ENCODE results near the gene MRPL33.

The MRPL33 gene

GRCh38 chr2:27771548-27772335 is at the start of gene MRPL33:
TSS of gene MRPL33 (plus strand) at chr2:27771719. CDS start at chr2:27771778, 59 bp downstream.
- peak; percentile 96 for DNase-seq

GRCh38 chr2:27721884-27722485 is 49.5 kb upstream of the MRPL33 start:
- DNase-seq, result no peak

- peak; percentile 53 for DNase-seq
These were observed 48.0 kb upstream of the MRPL33 start for GRCh38 chr2:27723372-27724144.

DNA sequence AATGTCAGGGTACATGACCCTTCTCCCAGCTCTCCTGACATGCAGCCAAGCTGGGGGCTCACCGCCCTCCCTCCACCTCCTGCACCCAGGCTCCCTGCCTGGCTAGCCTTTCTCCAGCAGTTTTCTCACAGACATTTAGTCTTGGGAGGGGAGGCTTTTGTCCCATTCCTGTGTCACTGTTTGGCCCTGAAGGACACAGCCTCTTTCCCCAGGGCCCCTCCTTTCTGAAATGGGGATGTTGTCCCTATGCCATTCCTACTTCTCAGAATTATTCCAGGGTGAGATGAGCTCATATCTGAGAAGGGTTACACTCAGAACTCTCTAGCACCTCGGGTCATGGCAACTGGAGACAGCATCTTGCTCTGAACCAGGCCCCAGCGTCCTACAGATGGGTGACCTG is 47.3 kb upstream of the MRPL33 start:
- no peak for DNase-seq

DNA sequence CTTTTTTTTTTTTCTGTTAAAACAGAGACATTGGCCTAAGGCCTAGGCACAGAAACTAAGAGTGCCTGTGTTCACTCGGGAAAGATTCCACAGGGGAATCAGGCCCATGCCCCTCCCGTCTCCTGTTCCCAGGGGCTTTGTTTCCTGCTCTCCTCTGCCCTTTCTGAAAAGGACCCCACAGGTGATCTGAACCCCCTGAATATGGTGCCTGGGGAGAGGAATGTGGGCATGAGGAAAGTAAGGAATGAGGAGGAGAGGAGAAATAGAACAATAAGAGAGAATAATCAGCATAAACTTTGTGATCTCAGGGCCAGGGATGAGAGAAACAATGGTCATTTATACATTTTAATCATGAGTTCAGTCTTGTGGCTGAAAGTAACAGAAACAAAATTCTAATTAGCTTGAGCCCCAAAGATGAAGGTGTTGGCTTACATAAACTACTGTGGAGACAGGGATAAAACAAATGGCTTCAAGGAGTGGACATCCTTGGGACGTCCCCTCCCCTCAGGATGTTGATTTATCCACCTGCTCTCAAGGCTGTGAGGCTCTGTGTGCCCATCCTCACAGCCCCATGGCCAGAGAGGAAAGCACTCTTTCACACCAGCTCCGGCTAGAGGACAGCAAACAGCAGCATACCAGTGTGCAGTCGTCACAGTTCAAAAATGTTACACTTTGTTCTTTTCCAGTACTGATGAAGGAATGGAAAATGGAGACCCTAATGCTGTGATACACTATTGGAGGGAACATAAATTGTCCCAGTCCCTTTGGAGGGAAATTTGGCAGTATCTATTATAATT is 46.4 kb upstream of the MRPL33 start:
- DNase-seq, result no peak

DNA sequence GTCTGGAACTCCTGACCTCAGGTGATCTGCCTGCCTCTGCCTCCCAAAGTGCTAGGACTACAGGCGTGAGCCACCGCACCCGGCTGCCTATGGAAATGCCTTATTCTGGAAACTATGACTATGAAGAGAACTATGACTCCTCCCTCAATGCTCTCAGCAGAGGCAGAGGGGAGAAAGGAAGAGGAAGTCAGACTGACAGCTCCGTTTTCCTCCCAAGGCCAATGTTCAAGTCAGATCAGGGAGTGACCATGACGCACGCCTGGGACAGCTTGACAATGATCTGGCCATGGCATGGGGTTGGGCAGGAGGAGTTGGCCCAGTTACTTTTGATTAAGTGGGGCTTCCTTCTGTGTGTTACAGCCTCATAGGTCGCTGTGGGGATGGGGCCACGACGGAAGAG is 44.3 kb upstream of the MRPL33 start:
- DNase-seq, result no peak

DNA sequence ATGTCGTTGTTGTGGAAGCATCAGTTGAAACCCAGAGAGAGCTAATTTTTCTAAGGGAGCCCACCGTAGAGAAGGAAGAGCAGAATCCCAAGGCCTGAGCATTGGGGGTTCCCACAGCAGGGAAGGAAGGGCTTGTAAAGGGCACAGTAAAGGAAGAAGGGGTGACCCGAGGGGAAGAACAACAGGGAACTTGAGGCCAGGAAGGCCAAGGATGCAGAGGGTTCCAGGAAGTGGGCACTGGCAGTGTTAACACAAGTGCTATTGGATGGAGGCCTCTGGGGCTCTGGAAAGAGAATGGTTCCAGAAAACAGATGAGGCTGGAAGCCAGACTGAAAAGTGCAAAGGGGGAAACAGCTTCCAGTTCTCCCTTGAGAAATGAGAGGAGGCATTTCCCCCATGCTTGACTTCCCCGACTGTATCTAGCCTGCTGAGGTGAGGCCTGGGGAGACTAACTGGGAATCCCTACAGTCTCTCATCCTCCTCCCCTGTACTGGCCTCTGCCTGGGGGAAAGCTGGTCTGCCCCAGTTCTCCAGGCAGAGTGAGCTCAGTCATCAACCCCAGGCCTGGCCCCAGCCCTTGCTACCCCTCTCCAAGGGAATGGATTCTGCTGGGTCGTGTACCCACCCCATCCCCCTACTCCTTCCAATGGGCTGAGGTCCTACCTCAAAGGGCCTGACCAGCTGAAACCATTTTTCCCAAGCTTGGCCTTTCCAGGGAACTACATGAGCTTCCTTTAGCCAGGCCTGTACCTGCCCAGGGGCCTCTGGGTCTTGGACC is 43.2 kb upstream of the MRPL33 start:
- DNase-seq, result no peak

- no peak for DNase-seq
These were observed 42.3 kb upstream of the MRPL33 start for GRCh38 chr2:27729198-27729597.

GRCh38 chr2:27729614-27730013 is 41.9 kb upstream of the MRPL33 start:
- no peak for DNase-seq

DNA sequence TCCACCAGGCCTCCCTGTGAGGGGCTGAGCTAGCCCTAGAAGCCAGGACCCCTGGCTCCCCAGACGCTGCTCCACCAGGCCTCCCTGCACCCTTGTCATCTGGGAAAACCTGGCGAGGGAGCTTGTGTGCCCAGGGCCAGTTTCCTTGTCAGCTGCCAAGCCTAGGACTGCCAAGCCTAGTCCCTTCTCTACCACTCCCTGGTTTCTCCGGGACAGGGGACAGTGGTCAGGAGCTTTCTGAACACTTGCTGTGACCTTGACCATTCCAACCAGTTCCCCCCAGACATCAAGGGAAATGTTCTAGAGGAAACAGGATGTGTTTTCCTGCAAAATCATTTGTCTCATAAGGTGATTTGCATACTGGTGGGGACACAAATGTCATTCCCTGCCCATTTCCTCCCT is 41.3 kb upstream of the MRPL33 start:
- no peak for DNase-seq

GRCh38 chr2:27730980-27731691 is 40.4 kb upstream of the MRPL33 start:
- DNase-seq, result no peak

GRCh38 chr2:27734305-27734704 is 37.2 kb upstream of the MRPL33 start:
- DNase-seq, result no peak

DNA sequence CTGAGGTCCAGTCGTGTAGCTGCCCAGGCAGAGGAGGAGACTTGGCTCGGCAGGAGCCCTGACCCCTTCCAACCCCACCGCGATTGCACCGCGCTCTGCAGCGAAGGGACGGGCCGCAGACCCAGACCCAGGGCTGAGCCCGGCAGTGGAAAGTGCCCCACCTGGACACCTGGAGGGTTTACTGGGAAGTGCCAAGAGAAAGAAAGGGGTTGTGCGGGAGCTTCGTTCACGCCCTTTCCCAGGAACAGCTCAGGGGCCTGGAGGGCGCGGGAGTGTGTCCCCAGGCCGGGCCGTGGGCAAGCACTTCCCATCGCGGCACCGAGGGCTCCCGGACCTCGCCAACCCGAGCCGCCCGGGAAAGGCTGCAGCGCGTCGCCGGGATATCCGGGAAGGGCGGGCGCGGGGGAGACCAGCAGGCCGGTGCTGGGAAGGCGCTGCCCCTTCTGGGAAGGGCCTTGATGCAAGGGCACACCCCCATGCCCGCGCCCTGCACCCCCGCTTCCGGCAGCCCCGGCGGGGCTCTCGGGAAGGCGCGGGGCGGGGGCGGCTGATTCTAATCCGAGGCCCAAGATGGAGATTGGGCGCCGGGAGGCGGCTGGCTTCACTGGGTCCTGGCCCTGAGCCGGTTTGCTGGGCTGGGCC is 36.1 kb upstream of the MRPL33 start:
- peak; percentile 81 for DNase-seq

GRCh38 chr2:27736031-27736889 is 35.3 kb upstream of the MRPL33 start:
- DNase-seq, result no peak

DNA sequence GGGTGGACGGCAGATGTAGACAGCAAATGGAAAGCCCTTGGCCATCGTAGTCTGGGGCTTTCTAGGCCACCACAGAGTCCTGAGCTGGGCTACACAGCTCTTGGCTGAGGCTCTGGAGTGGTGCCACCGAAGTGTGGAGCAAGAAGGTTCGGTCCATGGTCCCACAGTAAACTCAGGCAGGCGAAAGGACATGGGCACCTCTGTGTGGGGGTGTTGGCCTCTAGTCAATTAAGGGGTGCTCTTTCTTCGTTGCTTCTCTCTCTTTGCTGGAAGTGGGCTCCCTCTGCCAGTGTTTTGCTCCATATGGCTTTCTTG is 34.7 kb upstream of the MRPL33 start:
- no peak for DNase-seq

DNA sequence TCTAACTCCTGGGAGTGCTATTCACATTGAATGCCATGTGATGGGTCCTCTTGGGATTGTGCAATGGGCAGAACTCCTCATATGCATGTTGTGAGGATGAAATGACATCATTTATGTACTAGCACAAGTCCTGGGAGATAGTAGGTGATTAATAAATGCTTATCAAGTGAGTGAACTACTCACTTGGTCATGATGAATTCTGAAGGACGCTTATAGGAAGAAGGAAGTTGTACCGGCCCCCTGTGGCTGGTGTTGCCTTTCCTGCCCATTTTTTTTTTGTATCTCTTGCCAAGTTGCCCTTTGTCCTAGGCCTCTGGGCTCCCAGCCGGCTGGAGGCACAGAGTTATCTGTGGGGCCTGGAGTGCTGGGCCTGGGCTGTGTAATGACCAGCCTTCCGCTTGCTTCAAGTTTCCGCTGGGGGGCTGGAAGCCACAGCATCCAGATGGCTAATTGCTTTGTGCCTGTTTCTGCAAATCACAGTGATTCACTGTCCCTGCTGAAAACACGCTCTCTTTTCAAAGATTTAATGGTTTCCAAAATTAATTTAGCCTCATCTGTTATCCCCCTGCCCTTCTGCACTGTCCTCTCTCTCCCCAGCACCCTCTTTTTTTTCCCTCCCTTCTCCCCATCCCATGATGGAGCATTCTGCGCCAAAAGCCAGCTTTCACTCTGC is 33.7 kb upstream of the MRPL33 start:
- DNase-seq, result no peak

DNA sequence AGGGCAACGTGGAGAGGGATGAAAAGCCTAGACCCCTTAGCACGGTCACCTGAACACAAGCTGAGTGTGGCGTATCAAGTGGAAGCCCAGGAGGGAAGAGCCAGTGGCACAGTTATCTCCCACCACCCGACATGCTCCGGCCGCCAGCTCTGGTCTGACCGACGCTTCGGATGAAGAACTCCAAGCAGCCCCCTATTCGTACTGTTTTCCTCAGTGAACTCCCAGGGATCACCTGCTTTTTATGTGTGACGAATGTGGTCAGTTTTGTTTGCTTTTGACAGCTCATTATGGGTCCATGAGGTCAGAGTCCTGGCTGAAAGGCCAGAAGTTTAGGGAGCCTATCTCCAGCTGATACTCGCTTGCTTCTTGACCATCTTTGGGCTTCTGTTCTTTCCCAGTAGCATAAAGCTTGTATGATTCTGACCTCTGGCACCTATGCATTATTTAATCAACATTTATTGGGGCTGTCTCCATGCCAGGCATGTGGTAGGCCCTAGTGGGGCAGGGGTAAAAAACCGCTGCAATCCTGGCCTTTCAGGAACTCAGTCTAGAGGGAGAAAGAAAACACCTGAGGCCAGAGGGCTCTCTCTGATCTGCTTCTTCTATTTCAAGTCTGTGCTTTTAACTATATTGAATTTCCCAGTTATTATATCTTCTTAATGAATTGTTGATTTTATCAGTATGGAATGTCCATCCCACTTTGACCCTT is 33.0 kb upstream of the MRPL33 start:
- DNase-seq, result no peak

DNA sequence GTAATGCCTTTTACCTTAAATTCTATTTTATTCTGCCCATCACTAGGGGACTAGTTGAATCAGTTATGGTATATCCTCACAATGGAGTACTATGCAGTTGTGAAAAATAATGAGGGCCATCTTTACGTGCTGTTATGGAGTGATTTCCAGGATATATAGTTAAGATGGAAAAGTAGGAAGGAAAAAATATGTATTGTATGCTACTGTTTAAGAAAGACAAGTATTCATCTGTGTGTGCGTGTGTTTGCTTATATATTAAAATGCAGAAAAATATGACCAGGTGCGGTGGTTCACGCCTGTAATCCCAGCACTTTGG is 32.5 kb upstream of the MRPL33 start:
- no peak for DNase-seq

DNA sequence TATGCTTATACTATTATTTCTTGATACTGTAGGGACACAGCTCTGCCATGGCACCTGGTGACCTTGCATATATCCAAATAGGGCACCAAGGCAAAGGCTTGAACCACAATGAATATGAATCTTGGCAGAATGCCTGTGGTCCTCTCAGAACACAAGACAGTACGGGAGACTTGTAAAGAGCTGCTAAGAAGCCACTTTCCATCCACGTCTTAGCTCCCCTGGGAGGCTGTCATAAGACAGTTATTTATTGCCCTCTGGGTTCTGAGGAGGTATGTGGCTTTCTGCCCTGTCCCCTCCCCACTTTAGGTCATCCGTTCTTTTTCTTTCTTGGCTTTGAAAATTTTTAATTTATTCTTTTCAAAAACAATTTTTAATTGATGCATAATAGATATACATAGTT is 29.8 kb upstream of the MRPL33 start:
- no peak for DNase-seq

Measured in stimulated activated CD8-positive, alpha-beta memory T cell treated with anti-CD3 and anti-CD28 coated beads, Interleukin-4, amount 100 ng/mL, for 48 hours (primary cell).